ENCODE results near the gene SYT7.

- TF ChIP-seq RAD21 (IDR thresholded peaks at IDR 0.05) = no peak
- TF ChIP-seq, protein P1, sequence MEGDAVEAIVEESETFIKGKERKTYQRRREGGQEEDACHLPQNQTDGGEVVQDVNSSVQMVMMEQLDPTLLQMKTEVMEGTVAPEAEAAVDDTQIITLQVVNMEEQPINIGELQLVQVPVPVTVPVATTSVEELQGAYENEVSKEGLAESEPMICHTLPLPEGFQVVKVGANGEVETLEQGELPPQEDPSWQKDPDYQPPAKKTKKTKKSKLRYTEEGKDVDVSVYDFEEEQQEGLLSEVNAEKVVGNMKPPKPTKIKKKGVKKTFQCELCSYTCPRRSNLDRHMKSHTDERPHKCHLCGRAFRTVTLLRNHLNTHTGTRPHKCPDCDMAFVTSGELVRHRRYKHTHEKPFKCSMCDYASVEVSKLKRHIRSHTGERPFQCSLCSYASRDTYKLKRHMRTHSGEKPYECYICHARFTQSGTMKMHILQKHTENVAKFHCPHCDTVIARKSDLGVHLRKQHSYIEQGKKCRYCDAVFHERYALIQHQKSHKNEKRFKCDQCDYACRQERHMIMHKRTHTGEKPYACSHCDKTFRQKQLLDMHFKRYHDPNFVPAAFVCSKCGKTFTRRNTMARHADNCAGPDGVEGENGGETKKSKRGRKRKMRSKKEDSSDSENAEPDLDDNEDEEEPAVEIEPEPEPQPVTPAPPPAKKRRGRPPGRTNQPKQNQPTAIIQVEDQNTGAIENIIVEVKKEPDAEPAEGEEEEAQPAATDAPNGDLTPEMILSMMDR (IDR thresholded peaks at IDR 0.05; ENCODE audit: low read depth, low read length, missing input control) = no peak
- TF ChIP-seq ZBTB33 (IDR thresholded peaks at IDR 0.05) = no peak
- no peak for TF ChIP-seq SP1 (IDR thresholded peaks at IDR 0.05)
- TF ChIP-seq RXRA (IDR thresholded peaks at IDR 0.05) = no peak
Observed at GRCh38 chr11:61544466-61544865, 36.4 kb downstream of the SYT7 start.

Measured in liver (tissue), 3 donors.